ENCODE measurements around the gene TBX1.

TBX1 gene

GRCh38 chr22:19718456-19719049 lies 42.0 kb upstream of the TBX1 start:
- Histone ChIP-seq H3K27me3 (ENCODE audit: control insufficient read depth, insufficient read depth, low read length) (peaks cover 92% of the 10 kb centered on the region), H3K4me1 (ENCODE audit: control insufficient read depth, low read depth, low read length) (peaks cover 15% of the 10 kb centered on the region), H3K36me3 (ENCODE audit: control insufficient read depth, low read depth, low read length) (no peaks in the 10 kb centered on the region), H3K4me3 (ENCODE audit: low read length) (peak overlapping the region; percentile 39), H3K9ac (ENCODE audit: low read length) (no peak overlapping the region), H3K27ac (ENCODE audit: low read length) (no peak overlapping the region), H3K9me3 (ENCODE audit: control insufficient read depth, low read depth, low read length) (no peaks in the 10 kb centered on the region)

DNA sequence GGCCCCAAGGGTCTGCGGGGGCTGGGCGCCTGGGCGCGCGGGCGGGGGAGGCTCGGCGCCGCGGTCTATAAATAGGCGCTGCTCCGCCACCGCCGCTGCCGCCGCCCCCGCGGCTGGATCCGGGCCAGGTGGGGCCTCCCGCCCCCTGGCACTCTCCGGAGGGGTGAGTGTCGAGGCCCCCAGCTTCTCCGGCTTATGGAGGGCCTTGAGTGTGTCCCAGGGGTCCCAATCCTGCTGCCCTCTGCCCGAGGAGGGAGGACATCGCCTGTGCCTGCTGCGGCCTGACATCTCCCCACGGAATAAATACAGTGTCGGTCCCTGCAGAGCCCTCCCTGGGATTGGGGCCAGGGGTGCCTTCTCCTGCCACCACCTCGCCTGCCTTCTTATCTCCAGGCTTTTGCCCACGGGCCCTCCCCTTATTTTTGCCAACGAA lies 41.5 kb upstream of the TBX1 start:
- Histone ChIP-seq H3K27ac (ENCODE audit: low read length) (no peak overlapping the region), H3K4me1 (ENCODE audit: control insufficient read depth, low read depth, low read length) (peaks cover 15% of the 10 kb centered on the region), H3K9ac (ENCODE audit: low read length) (no peak overlapping the region), H3K4me3 (ENCODE audit: low read length) (no peak overlapping the region), H3K27me3 (ENCODE audit: control insufficient read depth, insufficient read depth, low read length) (peaks cover 93% of the 10 kb centered on the region), H3K9me3 (ENCODE audit: control insufficient read depth, low read depth, low read length) (no peaks in the 10 kb centered on the region), H3K36me3 (ENCODE audit: control insufficient read depth, low read depth, low read length) (no peaks in the 10 kb centered on the region)

- H3K4me3 ChIP-seq (ENCODE audit: low read length) = no peak overlapping the region
- no peak overlapping the region for H3K27ac ChIP-seq (ENCODE audit: low read length)
- no peaks in the 10 kb centered on the region for H3K9me3 ChIP-seq (ENCODE audit: control insufficient read depth, low read depth, low read length)
- no peaks in the 10 kb centered on the region for H3K36me3 ChIP-seq (ENCODE audit: control insufficient read depth, low read depth, low read length)
- H3K9ac ChIP-seq (ENCODE audit: low read length) = no peak overlapping the region
- peaks cover 15% of the 10 kb centered on the region for H3K4me1 ChIP-seq (ENCODE audit: control insufficient read depth, low read depth, low read length)
- peaks cover 97% of the 10 kb centered on the region for H3K27me3 ChIP-seq (ENCODE audit: control insufficient read depth, insufficient read depth, low read length)
Observed at GRCh38 chr22:19719488-19720021, 41.0 kb upstream of the TBX1 start.

- Histone ChIP-seq H3K4me3 (ENCODE audit: low read length) (no peak overlapping the region), H3K27me3 (ENCODE audit: control insufficient read depth, insufficient read depth, low read length) (peaks cover 97% of the 10 kb centered on the region), H3K4me1 (ENCODE audit: control insufficient read depth, low read depth, low read length) (peaks cover 15% of the 10 kb centered on the region)
Observed at GRCh38 chr22:19720150-19720827, 40.3 kb upstream of the TBX1 start.

DNA sequence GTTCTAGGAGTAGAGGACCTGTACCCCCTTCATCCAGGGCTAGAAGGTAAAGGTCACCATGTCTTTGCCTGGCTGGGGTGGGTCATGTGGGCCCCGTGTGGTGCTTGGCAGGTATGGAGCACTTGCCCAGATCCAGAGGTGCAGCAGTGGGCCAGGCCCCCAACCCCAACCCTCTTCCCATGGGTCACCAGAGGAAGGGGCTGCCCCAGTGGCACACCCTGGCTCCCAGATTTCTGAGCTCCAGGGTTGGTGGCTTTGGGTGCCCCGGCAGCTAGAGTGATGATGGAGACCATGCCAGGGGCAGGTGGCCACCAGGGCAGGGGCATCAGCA lies 39.6 kb upstream of the TBX1 start:
- no peaks in the 10 kb centered on the region for H3K36me3 ChIP-seq (ENCODE audit: control insufficient read depth, low read depth, low read length)
- H3K27me3 ChIP-seq (ENCODE audit: control insufficient read depth, insufficient read depth, low read length) = peaks cover 97% of the 10 kb centered on the region
- H3K4me1 ChIP-seq (ENCODE audit: control insufficient read depth, low read depth, low read length) = peaks cover 15% of the 10 kb centered on the region

More at GRCh38 chr22:19720150-19720827, 40.3 kb upstream of the TBX1 start:
- Histone ChIP-seq H3K36me3 (ENCODE audit: control insufficient read depth, low read depth, low read length) (no peaks in the 10 kb centered on the region), H3K27ac (ENCODE audit: low read length) (no peak overlapping the region), H3K9ac (ENCODE audit: low read length) (no peak overlapping the region), H3K9me3 (ENCODE audit: control insufficient read depth, low read depth, low read length) (no peaks in the 10 kb centered on the region)

GRCh38 chr22:19721330-19722177 lies 39.0 kb upstream of the TBX1 start:
- H3K27ac ChIP-seq (ENCODE audit: low read length) = no peak overlapping the region
- peaks cover 97% of the 10 kb centered on the region for H3K27me3 ChIP-seq (ENCODE audit: control insufficient read depth, insufficient read depth, low read length)
- no peaks in the 10 kb centered on the region for H3K36me3 ChIP-seq (ENCODE audit: control insufficient read depth, low read depth, low read length)
- peaks cover 15% of the 10 kb centered on the region for H3K4me1 ChIP-seq (ENCODE audit: control insufficient read depth, low read depth, low read length)
- peak overlapping the region; percentile 31 for H3K4me3 ChIP-seq (ENCODE audit: low read length)
- H3K9me3 ChIP-seq (ENCODE audit: control insufficient read depth, low read depth, low read length) = no peaks in the 10 kb centered on the region
- H3K9ac ChIP-seq (ENCODE audit: low read length) = no peak overlapping the region

More for the DNA sequence above, 39.6 kb upstream of the TBX1 start:
- H3K27ac ChIP-seq (ENCODE audit: low read length) = no peak overlapping the region
- H3K4me3 ChIP-seq (ENCODE audit: low read length) = no peak overlapping the region
- H3K9me3 ChIP-seq (ENCODE audit: control insufficient read depth, low read depth, low read length) = no peaks in the 10 kb centered on the region
- H3K9ac ChIP-seq (ENCODE audit: low read length) = no peak overlapping the region

- H3K27ac ChIP-seq (ENCODE audit: low read length) = no peak overlapping the region
- peaks cover 99% of the 10 kb centered on the region for H3K27me3 ChIP-seq (ENCODE audit: control insufficient read depth, insufficient read depth, low read length)
- no peaks in the 10 kb centered on the region for H3K9me3 ChIP-seq (ENCODE audit: control insufficient read depth, low read depth, low read length)
- no peak overlapping the region for H3K9ac ChIP-seq (ENCODE audit: low read length)
- no peaks in the 10 kb centered on the region for H3K36me3 ChIP-seq (ENCODE audit: control insufficient read depth, low read depth, low read length)
- H3K4me3 ChIP-seq (ENCODE audit: low read length) = peak overlapping the region; percentile 43
- peaks cover 15% of the 10 kb centered on the region for H3K4me1 ChIP-seq (ENCODE audit: control insufficient read depth, low read depth, low read length)
Observed at GRCh38 chr22:19722178-19722981, 38.2 kb upstream of the TBX1 start.

- H3K4me3 ChIP-seq (ENCODE audit: low read length) = peak overlapping the region; percentile 43
- no peak overlapping the region for H3K9ac ChIP-seq (ENCODE audit: low read length)
- H3K27ac ChIP-seq (ENCODE audit: low read length) = no peak overlapping the region
- peaks cover 15% of the 10 kb centered on the region for H3K4me1 ChIP-seq (ENCODE audit: control insufficient read depth, low read depth, low read length)
- H3K27me3 ChIP-seq (ENCODE audit: control insufficient read depth, insufficient read depth, low read length) = peaks cover 99% of the 10 kb centered on the region
- H3K9me3 ChIP-seq (ENCODE audit: control insufficient read depth, low read depth, low read length) = no peaks in the 10 kb centered on the region
- no peaks in the 10 kb centered on the region for H3K36me3 ChIP-seq (ENCODE audit: control insufficient read depth, low read depth, low read length)
Observed at GRCh38 chr22:19722982-19723231, 37.7 kb upstream of the TBX1 start.

DNA sequence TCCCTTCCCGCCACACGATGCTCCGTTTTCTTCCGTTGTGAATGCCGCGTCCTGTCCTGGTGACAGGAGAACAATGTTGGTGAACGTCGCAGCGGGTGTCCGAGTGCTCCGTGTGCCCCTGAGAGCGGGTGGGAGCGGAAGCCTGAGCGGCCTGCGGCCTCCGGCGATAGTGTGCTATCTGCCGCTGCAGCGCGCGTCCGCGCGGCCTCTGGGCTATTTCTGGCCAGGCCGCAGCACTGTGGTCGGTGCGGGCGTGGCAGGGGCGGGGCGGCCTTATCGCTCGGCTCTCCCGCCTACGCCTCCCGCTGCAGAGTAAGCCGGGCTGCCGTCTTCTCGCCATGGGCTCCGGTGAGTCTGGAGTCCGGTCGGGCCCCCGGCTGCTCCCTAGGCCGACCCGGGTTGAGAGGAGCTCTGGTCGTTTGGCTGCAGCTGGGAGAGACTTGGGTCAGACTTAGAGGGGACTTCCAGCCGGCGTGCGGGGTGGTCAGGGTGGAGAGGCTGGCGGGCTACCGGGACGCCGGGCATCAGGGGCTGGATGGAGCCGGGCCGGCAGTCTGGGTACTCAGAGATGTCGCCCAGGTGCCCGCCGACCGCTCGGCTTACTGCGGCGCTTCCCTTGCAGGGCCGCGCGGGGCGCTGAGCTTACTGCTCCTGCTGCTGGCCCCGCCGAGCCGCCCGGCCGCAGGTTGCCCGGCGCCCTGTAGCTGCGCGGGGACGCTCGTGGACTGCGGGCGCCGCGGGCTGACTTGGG lies 37.2 kb upstream of the TBX1 start, which contains the start of gene GP1BB:
TSS of gene GP1BB (plus strand) at position 308 of the 751 bp plus-strand sequence. CDS start at position 339, 31 bp downstream.
- Histone ChIP-seq H3K9me3 (ENCODE audit: control insufficient read depth, low read depth, low read length) (no peaks in the 10 kb centered on the region), H3K4me1 (ENCODE audit: control insufficient read depth, low read depth, low read length) (peaks cover 15% of the 10 kb centered on the region), H3K36me3 (ENCODE audit: control insufficient read depth, low read depth, low read length) (no peaks in the 10 kb centered on the region), H3K27ac (ENCODE audit: low read length) (no peak within 1 kb of the TSS), H3K9ac (ENCODE audit: low read length) (no peak within 1 kb of the TSS), H3K27me3 (ENCODE audit: control insufficient read depth, insufficient read depth, low read length) (peaks cover 100% of the 10 kb centered on the region), H3K4me3 (ENCODE audit: low read length) (peak within 1 kb of the TSS; percentile 43)

GRCh38 chr22:19723983-19724827 lies 36.4 kb upstream of the TBX1 start:
- Histone ChIP-seq H3K4me1 (ENCODE audit: control insufficient read depth, low read depth, low read length) (peaks cover 15% of the 10 kb centered on the region), H3K27me3 (ENCODE audit: control insufficient read depth, insufficient read depth, low read length) (peaks cover 100% of the 10 kb centered on the region), H3K4me3 (ENCODE audit: low read length) (peak overlapping the region; percentile 43), H3K27ac (ENCODE audit: low read length) (no peak overlapping the region), H3K9me3 (ENCODE audit: control insufficient read depth, low read depth, low read length) (no peaks in the 10 kb centered on the region), H3K36me3 (ENCODE audit: control insufficient read depth, low read depth, low read length) (no peaks in the 10 kb centered on the region), H3K9ac (ENCODE audit: low read length) (no peak overlapping the region)

All from iPS-18a (cell line).